Natural killer cell (primary cell): Measurements from ENCODE around the gene S100A7. TPM values are rescaled to one million over a fixed set of nuclear protein-coding genes. Genes with fewer than 3 reads are reported as not detected.

Source experiments
- ATAC-seq, 3 donors: fragments of 150-1000 bp in 2 of 3; fragments of 200-7000 bp in 1 of 3; cut with Tn5 transposase; 1 replicate in 1 of 3; 2 replicates in 2 of 3; pipeline ENCODE4 v1.10.0; 2021; ENCODE audit warnings: mild to moderate bottlenecking in 2 of 3, moderate library complexity in 2 of 3
- DNase-seq, 2 donors: peaks; one replicate each; pipeline versions ENCODE4 v3.0.0 to v3.0.0-alpha.2; 2013 to 2021; ENCODE audit warnings: mixed read lengths in 1 of 2
- H3K27ac ChIP-seq: one replicate; pipeline ENCODE4 v1.5.1; 2013; ENCODE audit warnings: mild to moderate bottlenecking, low read length
- H3K27me3 ChIP-seq: one replicate; pipeline ENCODE4 v1.6.1; 2013; ENCODE audit warnings: low read length; ENCODE audit not compliant: control insufficient read depth, insufficient read depth
- H3K36me3 ChIP-seq: one replicate; pipeline ENCODE4 v1.6.1; 2013; ENCODE audit warnings: low read length; ENCODE audit not compliant: control insufficient read depth, insufficient read depth
- H3K4me1 ChIP-seq: one replicate; pipeline ENCODE4 v1.6.1; 2013; ENCODE audit warnings: low read length; ENCODE audit not compliant: control insufficient read depth, insufficient read depth
- H3K4me3 ChIP-seq: one replicate; pipeline ENCODE4 v1.5.1; 2013; ENCODE audit warnings: low read length
- H3K9me3 ChIP-seq: one replicate; pipeline ENCODE4 v1.6.1; 2013; ENCODE audit warnings: low read length; ENCODE audit not compliant: control insufficient read depth, insufficient read depth
- H3K27ac Mint-ChIP-seq, 2 donors: one replicate each; pipeline ENCODE4 v1.8.0; 2022; ENCODE audit warnings: mild to moderate bottlenecking in 2 of 2, mixed read lengths in 2 of 2, moderate library complexity in 1 of 2
- H3K27me3 Mint-ChIP-seq, 2 donors: one replicate each; pipeline ENCODE4 v1.8.0; 2022; ENCODE audit warnings: low read depth in 2 of 2, mixed read lengths in 2 of 2
- H3K36me3 Mint-ChIP-seq: one replicate; pipeline ENCODE4 v1.8.0; 2022; ENCODE audit warnings: mixed read lengths
- H3K4me1 Mint-ChIP-seq, 2 donors: one replicate each; pipeline ENCODE4 v1.8.0; 2022; ENCODE audit warnings: mixed read lengths in 2 of 2
- H3K4me3 Mint-ChIP-seq: one replicate; pipeline ENCODE4 v1.8.0; 2022; ENCODE audit warnings: mild to moderate bottlenecking, moderate library complexity, mixed read lengths
- H3K9me3 Mint-ChIP-seq, 2 donors: one replicate each; pipeline ENCODE4 v1.8.0; 2022; ENCODE audit warnings: mixed read lengths in 2 of 2
- WGBS: methylation state at CpG from one replicate; pipeline ENCODE4 v1.1.7; 2013; ENCODE audit warnings: missing lambda C conversion rate; ENCODE audit not compliant: insufficient coverage; 5-methylcytosine and 5-hydroxymethylcytosine counted together
- intact Hi-C: fragments of 100-400 bp; cut with micrococcal nuclease; formaldehyde crosslinking; loops from one replicate; pipeline ENCODE4 v1.14.2; 2022
- total RNA-seq, 4 donors: library from RNA; stranded (reverse); fragments of 120-200 nt in 1 of 4; gene quantifications; one replicate each; pipeline versions ENCODE4 v1.2.3 to v1.2.4, GENCODE V29; 2013 to 2022
- TF ChIP-seq, protein P1 (sequence below): fragments of 200-600 bp; IDR thresholded peaks from one replicate; pipeline ENCODE4 v1.8.0; 2022; ENCODE audit warnings: antibody characterized with exemption

Gene S100A7
- total RNA-seq, 3 donors from 2014 or later (not counting 1 experiment from before 2014, with no cell fraction given), result not detected

DNA sequence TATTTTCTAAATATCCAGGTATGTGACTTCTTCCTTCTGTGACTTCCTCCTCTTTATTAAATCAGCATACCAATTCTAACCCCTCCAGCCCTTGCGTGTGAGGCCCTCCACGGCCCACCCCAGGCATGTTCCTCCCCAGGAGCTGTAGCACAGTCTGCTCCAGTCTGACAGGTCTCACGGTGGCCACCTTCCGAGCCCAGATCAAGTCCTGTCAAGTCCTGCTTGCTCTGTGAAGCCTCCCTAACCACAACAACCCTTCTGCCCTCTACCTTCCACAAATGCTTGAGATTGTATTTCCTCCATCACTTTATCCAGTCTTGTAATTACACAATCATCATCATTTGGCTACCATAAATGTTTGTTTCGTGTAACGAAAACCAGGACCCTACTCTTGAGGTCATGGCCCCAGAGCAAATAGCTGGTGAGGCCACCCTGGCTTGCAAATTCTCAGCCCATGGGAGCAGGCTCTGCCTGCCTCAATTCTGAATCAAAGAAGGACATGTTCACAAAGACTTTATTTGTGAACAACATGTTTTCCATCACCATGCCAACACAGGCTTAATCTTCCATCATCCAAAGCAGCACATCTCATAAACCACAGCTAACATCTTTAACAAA lies 33.0 kb upstream of the S100A7 start:
- no peaks in the 10 kb centered on the region for H3K9me3 Mint-ChIP-seq
- no peak overlapping the region for H3K4me3 ChIP-seq
- H3K4me1 Mint-ChIP-seq, result peaks cover 0 to 4% of the 10 kb centered on the region in 2 donors
- no peaks in the 10 kb centered on the region for H3K36me3 ChIP-seq
- DNase-seq, result no peak
- intact Hi-C loops, result no loop called here
- H3K36me3 Mint-ChIP-seq, result no peaks in the 10 kb centered on the region
- no peak overlapping the region for H3K27ac Mint-ChIP-seq
- ATAC-seq, result no peak
- H3K9me3 ChIP-seq, result no peaks in the 10 kb centered on the region
- H3K27ac ChIP-seq, result no peak overlapping the region
- peaks cover 5% of the 10 kb centered on the region for H3K4me1 ChIP-seq
- 80% methylated on average over 6 of the region's 6 CpGs for WGBS
- no peaks in the 10 kb centered on the region for H3K27me3 ChIP-seq
- peaks cover 17 to 20% of the 10 kb centered on the region in 2 donors for H3K27me3 Mint-ChIP-seq
- no peak overlapping the region for H3K4me3 Mint-ChIP-seq
- TF ChIP-seq, protein P1, sequence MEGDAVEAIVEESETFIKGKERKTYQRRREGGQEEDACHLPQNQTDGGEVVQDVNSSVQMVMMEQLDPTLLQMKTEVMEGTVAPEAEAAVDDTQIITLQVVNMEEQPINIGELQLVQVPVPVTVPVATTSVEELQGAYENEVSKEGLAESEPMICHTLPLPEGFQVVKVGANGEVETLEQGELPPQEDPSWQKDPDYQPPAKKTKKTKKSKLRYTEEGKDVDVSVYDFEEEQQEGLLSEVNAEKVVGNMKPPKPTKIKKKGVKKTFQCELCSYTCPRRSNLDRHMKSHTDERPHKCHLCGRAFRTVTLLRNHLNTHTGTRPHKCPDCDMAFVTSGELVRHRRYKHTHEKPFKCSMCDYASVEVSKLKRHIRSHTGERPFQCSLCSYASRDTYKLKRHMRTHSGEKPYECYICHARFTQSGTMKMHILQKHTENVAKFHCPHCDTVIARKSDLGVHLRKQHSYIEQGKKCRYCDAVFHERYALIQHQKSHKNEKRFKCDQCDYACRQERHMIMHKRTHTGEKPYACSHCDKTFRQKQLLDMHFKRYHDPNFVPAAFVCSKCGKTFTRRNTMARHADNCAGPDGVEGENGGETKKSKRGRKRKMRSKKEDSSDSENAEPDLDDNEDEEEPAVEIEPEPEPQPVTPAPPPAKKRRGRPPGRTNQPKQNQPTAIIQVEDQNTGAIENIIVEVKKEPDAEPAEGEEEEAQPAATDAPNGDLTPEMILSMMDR, result no peak

DNA sequence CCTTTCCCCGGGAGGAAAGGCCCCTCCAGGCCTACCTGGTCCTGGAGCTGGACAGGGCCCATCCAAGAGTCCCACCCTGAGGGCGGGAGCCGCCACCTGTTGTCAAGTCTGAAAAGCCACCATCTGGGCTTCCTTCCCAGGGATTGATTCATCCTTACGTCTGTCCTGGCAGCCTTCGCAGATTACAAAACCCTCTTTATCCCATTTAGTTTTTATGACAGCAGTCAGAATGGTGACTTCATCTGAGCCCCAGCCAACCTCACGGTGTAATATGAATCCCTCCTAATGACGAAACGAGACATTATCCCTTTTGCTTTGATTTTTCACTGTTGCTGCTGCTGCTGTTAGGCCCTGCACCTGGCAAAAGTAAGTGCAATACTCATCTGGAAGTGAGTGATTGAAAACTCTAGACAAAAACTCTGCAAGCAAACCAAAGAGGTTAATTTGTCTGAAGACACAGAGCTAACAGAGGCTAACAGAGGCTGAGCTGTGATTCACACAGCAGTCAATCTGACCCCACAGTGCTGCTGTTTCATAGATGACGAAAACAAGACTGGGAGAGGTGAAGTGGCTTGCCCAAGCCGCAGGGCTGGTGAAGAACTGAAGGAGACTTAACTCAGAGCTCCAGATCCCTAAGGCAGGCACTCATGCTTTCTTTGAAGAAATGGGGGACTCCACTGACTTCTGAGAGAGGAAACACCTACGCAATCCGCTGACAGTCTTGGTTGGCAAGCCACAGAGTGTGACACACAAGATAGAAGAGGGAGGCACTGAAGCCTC lies 30.0 kb upstream of the S100A7 start:
- Histone ChIP-seq H3K9me3 (no peaks in the 10 kb centered on the region), H3K27me3 (no peaks in the 10 kb centered on the region), H3K27ac (no peak overlapping the region), H3K4me3 (no peak overlapping the region), H3K36me3 (no peaks in the 10 kb centered on the region), H3K4me1 (peaks cover 5% of the 10 kb centered on the region)
- ATAC-seq, result peak in 1 of 3 donors; percentile 55
- H3K27ac Mint-ChIP-seq, result no peak overlapping the region
- peaks cover 0 to 4% of the 10 kb centered on the region in 2 donors for H3K4me1 Mint-ChIP-seq
- 65% methylated on average over 12 of the region's 12 CpGs for WGBS
- no peaks in the 10 kb centered on the region for H3K36me3 Mint-ChIP-seq
- H3K27me3 Mint-ChIP-seq, result peaks cover 17 to 20% of the 10 kb centered on the region in 2 donors
- no peaks in the 10 kb centered on the region for H3K9me3 Mint-ChIP-seq
- DNase-seq, result no peak
- TF ChIP-seq, protein P1, result no peak
- no peak overlapping the region for H3K4me3 Mint-ChIP-seq
- intact Hi-C loops, result no loop called here

DNA sequence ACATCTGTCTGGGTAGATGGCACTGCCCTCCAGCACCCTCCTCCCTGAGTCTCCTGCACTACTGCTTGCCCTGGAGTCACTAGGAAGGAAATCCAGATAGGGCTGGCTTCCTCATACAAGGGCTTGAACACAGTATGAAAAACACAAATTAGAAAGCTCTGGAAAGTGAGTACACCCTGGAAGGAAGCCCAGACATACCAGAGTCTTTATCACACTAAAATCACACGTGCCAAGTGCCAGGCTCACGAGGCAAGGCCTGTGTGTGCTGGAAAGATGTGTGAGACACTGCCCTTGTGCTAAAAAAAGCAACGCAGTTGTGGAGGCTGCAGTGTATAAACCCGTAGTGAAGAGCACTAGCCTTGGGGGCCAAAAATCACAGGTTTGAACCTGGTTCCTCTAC lies 28.3 kb upstream of the S100A7 start:
- H3K9me3 ChIP-seq, result no peaks in the 10 kb centered on the region
- no peaks in the 10 kb centered on the region for H3K9me3 Mint-ChIP-seq
- no peak overlapping the region for H3K4me3 Mint-ChIP-seq
- H3K27me3 ChIP-seq, result no peaks in the 10 kb centered on the region
- no peaks in the 10 kb centered on the region for H3K36me3 Mint-ChIP-seq
- ATAC-seq, result no peak
- DNase-seq, result no peak
- H3K4me1 ChIP-seq, result no peaks in the 10 kb centered on the region
- H3K36me3 ChIP-seq, result no peaks in the 10 kb centered on the region
- H3K27ac ChIP-seq, result no peak overlapping the region
- TF ChIP-seq, protein P1, result no peak
- 36% methylated on average over 4 of the region's 4 CpGs for WGBS
- H3K4me3 ChIP-seq, result no peak overlapping the region
- peaks cover 0 to 4% of the 10 kb centered on the region in 2 donors for H3K4me1 Mint-ChIP-seq
- intact Hi-C loops, result no loop called here
- peaks cover 22 to 26% of the 10 kb centered on the region in 2 donors for H3K27me3 Mint-ChIP-seq
- H3K27ac Mint-ChIP-seq, result no peak overlapping the region
